LNCAP (cell line): ENCODE results near the gene ITGA1.

ENCODE experiments used
- TF ChIP-seq, protein P1 (sequence below): fragments of 450-650 bp; IDR thresholded peaks from 2 replicates; pipeline ENCODE4 v1.5.1; 2017; ENCODE audit warnings: mild to moderate bottlenecking

The ITGA1 gene

DNA sequence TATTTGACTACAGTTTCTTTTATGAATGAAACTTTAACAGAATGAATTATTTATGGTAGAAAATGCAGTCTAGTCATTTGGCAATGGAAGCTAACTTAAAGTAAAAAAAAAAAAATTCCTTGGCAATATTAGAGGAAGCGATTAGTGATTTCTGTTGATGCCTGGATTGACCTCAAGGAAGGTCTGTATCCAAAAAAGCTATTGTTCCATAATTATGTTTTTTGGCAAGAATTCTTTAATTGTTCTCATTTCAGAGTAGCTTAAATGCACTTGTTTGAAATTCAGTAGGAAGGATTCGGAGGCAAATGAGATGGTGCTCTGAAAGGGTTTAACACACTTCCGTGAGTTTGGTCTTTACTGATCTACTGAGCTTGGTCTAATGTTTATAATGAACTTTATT, 61.8 kb downstream of the ITGA1 start:
- TF ChIP-seq, protein P1, sequence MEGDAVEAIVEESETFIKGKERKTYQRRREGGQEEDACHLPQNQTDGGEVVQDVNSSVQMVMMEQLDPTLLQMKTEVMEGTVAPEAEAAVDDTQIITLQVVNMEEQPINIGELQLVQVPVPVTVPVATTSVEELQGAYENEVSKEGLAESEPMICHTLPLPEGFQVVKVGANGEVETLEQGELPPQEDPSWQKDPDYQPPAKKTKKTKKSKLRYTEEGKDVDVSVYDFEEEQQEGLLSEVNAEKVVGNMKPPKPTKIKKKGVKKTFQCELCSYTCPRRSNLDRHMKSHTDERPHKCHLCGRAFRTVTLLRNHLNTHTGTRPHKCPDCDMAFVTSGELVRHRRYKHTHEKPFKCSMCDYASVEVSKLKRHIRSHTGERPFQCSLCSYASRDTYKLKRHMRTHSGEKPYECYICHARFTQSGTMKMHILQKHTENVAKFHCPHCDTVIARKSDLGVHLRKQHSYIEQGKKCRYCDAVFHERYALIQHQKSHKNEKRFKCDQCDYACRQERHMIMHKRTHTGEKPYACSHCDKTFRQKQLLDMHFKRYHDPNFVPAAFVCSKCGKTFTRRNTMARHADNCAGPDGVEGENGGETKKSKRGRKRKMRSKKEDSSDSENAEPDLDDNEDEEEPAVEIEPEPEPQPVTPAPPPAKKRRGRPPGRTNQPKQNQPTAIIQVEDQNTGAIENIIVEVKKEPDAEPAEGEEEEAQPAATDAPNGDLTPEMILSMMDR = no peak

DNA sequence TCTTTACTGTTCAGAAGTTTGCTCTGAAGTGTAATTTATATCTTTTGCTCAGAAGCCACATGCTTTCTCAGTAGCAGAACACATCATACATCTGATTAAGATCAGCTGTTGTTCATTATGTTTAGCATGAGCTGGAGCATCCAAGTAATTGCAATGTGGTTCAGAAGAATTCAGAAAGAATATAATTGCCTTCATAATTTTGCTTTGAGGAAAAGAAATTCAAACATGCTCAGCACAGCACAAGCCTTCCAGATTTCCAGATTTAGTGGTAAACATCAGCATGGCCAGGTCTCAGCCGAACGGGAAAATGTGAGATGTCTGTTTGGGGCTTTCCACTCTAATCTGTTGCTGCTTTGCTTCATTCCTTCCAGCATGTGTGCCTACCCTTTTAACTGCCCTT, 65.9 kb downstream of the ITGA1 start:
- TF ChIP-seq, protein P1 = no peak

DNA sequence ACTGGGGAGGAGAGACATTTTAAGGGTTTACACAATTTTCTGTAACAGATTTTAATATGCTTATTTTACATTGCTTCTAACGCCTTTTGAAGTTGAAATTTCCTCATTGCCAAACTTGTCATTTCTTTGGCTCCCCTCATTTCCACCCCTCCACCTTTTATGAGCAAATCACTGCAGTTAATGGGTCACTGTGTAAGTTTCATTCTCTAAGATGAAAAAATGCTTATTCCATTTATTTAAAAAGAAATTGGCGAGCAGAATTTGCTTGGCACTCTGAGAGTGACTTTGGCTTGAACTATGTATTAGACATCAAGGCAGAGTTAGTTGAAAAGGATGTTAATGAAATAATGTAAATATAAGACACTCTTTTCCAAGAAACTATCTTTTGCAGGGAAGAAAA, 66.6 kb downstream of the ITGA1 start:
- TF ChIP-seq, protein P1 = no peak

DNA sequence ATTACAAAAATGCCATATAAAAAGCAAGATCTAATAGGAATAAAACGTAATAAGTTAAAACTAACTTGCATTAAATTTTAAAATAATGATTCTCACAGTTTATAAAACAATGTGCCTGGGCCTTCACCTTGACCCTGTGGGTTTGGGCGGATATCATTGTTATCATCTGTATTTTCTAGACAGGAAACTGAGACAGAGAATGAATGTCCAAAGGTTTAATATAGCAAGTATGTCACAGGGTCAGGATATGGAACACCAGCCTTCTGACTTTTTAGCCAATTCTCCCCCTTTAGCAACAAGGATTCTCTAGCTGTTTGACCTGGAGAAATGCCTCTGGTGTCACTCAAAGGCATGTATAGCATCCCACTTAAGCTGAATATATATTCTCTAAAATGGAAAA, 67.2 kb downstream of the ITGA1 start:
- TF ChIP-seq, protein P1 = no peak

DNA sequence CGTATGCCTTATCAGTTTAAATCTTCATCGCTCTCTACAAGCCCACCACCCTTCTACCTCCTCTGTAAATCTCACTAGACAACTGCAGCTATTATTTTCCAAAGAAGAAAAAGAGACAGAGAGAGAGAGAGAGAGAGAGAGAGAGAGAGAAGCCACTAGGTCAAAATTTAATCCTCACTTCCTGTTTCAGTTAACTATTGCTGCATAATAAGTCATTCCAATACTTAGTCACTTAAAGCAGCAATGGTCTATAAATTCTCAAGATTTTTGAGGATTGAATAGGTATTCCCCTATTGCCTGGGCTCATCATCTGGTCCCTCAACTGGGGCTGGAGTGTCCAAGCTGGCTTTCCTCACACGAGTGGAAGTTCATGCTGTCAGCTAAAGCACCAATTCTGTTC, 68.8 kb downstream of the ITGA1 start:
- TF ChIP-seq, protein P1 = no peak

DNA sequence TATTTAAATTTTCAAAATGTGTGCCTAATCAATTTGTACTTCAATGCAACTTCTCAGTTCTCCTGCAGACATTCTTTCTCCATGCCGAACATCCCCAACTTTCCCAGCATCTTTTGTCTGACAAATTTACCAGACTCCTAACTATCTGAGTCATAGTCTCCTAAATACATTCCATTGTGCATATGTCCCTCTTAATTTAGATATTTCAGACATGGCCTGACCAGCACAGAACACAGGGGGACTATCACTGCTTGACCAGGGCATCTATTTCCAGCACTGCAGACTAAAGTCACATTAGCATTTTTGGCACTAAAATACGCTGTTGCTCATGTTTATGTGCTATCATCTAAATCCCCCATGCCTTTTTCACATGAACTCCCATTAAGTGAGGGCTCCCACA, 71.9 kb downstream of the ITGA1 start:
- TF ChIP-seq, protein P1 = no peak

DNA sequence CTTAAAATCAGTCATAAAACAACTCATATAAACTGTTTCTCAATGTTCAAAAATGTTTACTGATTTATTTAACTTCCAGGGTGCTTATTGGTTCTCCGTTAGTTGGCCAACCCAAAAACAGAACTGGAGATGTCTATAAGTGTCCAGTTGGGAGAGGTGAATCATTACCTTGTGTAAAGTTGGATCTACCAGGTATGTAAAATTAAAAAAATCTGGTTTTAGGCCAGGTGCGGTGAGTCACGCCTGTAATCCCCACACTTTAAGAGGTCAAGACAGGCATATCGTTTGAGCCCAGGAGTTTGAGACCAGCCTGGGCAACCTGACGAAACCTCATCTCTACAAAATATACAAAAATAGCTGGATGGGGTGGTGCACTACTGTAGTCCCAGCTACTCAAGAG, 73.7 kb downstream of the ITGA1 start:
- TF ChIP-seq, protein P1 = no peak

DNA sequence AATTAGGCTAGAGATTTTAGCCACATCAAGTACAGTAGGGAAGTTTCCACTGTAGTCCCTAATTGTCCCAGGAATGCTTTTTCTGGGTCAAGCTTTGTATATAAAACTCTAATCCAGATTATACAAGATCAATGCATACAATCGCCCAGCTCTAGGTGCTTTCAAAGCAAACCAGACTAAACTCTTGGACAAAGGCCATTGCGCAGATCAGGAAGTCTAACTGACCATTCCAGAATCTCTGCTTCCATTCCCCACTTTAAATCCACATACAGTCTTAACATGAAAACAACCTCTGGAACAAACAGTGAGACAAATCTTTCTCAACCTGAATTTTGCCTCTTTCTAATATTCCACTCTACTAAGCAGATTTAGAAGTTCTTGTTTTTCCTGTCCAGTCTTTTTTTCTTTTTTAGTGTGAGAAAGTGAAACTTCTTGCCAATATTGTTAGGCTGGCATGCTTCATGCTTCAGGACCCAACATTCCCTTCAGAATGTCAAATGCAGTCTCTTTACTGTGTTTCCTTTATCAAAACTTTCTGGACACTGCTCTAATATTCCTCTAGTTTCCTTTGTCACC, 76.1 kb downstream of the ITGA1 start:
- TF ChIP-seq, protein P1 = no peak
